WTC11 (cell line): ENCODE results near the gene DCTN5. TPM values are rescaled to one million over a fixed set of nuclear protein-coding genes. Genes with fewer than 3 reads are reported as not detected.

Source experiments
- ATAC-seq: fragments of 200-7000 bp; cut with Tn5 transposase; 2 replicates; pipeline ENCODE4 v1.10.0; 2021; ENCODE audit warnings: mild to moderate bottlenecking, moderate library complexity
- CTCF ChIA-PET: fragments of 300-600 bp; sonication (Branson Sonifier 250); formaldehyde crosslinking; loops from one replicate; lab custom pipeline; 2021; ENCODE audit warnings: antibody characterized with exemption; lab: Charles Lee
- POLR2A ChIA-PET: fragments of 350-600 bp; sonication (Branson Sonifier 250); formaldehyde crosslinking; loops from one replicate; lab custom pipeline; 2021; ENCODE audit warnings: antibody characterized with exemption; lab: Charles Lee
- DNase-seq: peaks from one replicate; pipeline ENCODE4 v3.0.0; 2021; ENCODE audit warnings: low spot score
- H3K27ac Mint-ChIP-seq: 2 replicates; pipeline ENCODE4 v1.8.0; 2021; ENCODE audit warnings: mixed read lengths
- H3K27me3 Mint-ChIP-seq: 2 replicates; pipeline ENCODE4 v1.8.0; 2021; ENCODE audit warnings: low read depth, mild to moderate bottlenecking, moderate library complexity, mixed read lengths
- H3K36me3 Mint-ChIP-seq: 2 replicates; pipeline ENCODE4 v1.8.0; 2021; ENCODE audit warnings: mixed read lengths
- H3K4me1 Mint-ChIP-seq: 2 replicates; pipeline ENCODE4 v1.8.0; 2022; ENCODE audit warnings: mixed read lengths
- H3K4me3 Mint-ChIP-seq: 2 replicates; pipeline ENCODE4 v1.8.0; 2021; ENCODE audit warnings: mild to moderate bottlenecking, moderate library complexity, mixed read lengths
- H3K9me3 Mint-ChIP-seq: 2 replicates; pipeline ENCODE4 v1.8.0; 2021; ENCODE audit warnings: mixed read lengths
- AR ChIP-seq: fragments of 250-450 bp; sonication (Bioruptor Pico); IDR thresholded peaks from 2 replicates; pipeline ENCODE4 v1.9.0; 2021; ENCODE audit warnings: mild to moderate bottlenecking
- HMGXB4 ChIP-seq: sonication (generic); formaldehyde crosslinking; IDR thresholded peaks from 2 replicates; pipeline ENCODE4 v1.8.1; 2023; ENCODE audit warnings: mild to moderate bottlenecking, moderate library complexity, missing genetic modification reagents
- IRF2 ChIP-seq: sonication (generic); formaldehyde crosslinking; IDR thresholded peaks from 2 replicates; pipeline ENCODE4 v1.8.0; 2022; ENCODE audit warnings: low read depth, missing genetic modification reagents, borderline replicate concordance
- KAT7 ChIP-seq: sonication (generic); formaldehyde crosslinking; IDR thresholded peaks from 2 replicates; pipeline ENCODE4 v1.8.1; 2023; ENCODE audit warnings: missing genetic modification reagents, mild to moderate bottlenecking, borderline replicate concordance
- MAX ChIP-seq: sonication (generic); formaldehyde crosslinking; IDR thresholded peaks from 2 replicates; pipeline ENCODE4 v1.8.0; 2022; ENCODE audit warnings: mild to moderate bottlenecking, missing genetic modification reagents
- PREB ChIP-seq: sonication (generic); formaldehyde crosslinking; IDR thresholded peaks from 2 replicates; pipeline ENCODE4 v1.8.1; 2022; ENCODE audit warnings: mild to moderate bottlenecking, missing genetic modification reagents, moderate library complexity, borderline replicate concordance
- PRRX2 ChIP-seq: fragments of 250-450 bp; sonication (Bioruptor Pico); IDR thresholded peaks from 2 replicates; pipeline ENCODE4 v1.8.0; 2021; ENCODE audit warnings: mild to moderate bottlenecking
- TCF7 ChIP-seq: sonication (generic); formaldehyde crosslinking; IDR thresholded peaks from 2 replicates; pipeline ENCODE4 v1.8.0; 2022; ENCODE audit warnings: mild to moderate bottlenecking, low read depth, missing genetic modification reagents, moderate library complexity
- ZMAT4 ChIP-seq: fragments of 250-450 bp; sonication (Bioruptor Pico); IDR thresholded peaks from 2 replicates; pipeline ENCODE4 v1.9.0; 2021; ENCODE audit warnings: mild to moderate bottlenecking
- ZNF263 ChIP-seq: sonication (generic); formaldehyde crosslinking; IDR thresholded peaks from 2 replicates; pipeline ENCODE4 v1.8.1; 2022; ENCODE audit warnings: low read depth, mild to moderate bottlenecking, moderate library complexity, missing genetic modification reagents
- ZNF281 ChIP-seq: sonication (generic); formaldehyde crosslinking; IDR thresholded peaks from 2 replicates; pipeline ENCODE4 v1.8.0; 2023; ENCODE audit warnings: mild to moderate bottlenecking, missing genetic modification reagents
- total RNA-seq: library from RNA; stranded (reverse); gene quantifications from 3 replicates; pipeline ENCODE4 v1.2.3, GENCODE V29; 2021

The DCTN5 gene
- total RNA-seq, 1 experiment from 2014 or later = 65.8 TPM

- TF ChIP-seq ZMAT4 (CRISPR knock-in tag) (no peak), PRRX2 (CRISPR knock-in tag) (no peak), TCF7 (CRISPR knock-in tag) (no peak), PREB (CRISPR knock-in tag) (no peak), MAX (CRISPR knock-in tag) (no peak), KAT7 (CRISPR knock-in tag) (no peak)
These were observed 25.5 kb upstream of the DCTN5 start (continued) for GRCh38 chr16:23615805-23616204.

- POLR2A ChIA-PET = no interaction called here
- H3K4me1 Mint-ChIP-seq = no peaks in the 10 kb centered on the region
- TF ChIP-seq HMGXB4 (CRISPR knock-in tag) = no peak
- H3K4me3 Mint-ChIP-seq = no peak overlapping the region
- no peaks in the 10 kb centered on the region for H3K27me3 Mint-ChIP-seq
- H3K36me3 Mint-ChIP-seq = peaks cover 67% of the 10 kb centered on the region
- no peak for DNase-seq
- no peak overlapping the region for H3K27ac Mint-ChIP-seq
- no peak for ATAC-seq
- CTCF ChIA-PET = no interaction called here
- H3K9me3 Mint-ChIP-seq = no peaks in the 10 kb centered on the region
These were observed 17.2 kb upstream of the DCTN5 start for GRCh38 chr16:23624092-23624491.

- Mint-ChIP-seq H3K4me3 (no peak overlapping the region), H3K27ac (no peak overlapping the region), H3K36me3 (peaks cover 58% of the 10 kb centered on the region), H3K9me3 (no peaks in the 10 kb centered on the region), H3K4me1 (no peaks in the 10 kb centered on the region), H3K27me3 (no peaks in the 10 kb centered on the region)
- CTCF ChIA-PET = no interaction called here
- no peak for TF ChIP-seq IRF2 (CRISPR knock-in tag)
- no peak for TF ChIP-seq AR (CRISPR knock-in tag)
- TF ChIP-seq ZNF281 (CRISPR knock-in tag) = no peak
- TF ChIP-seq ZNF263 (CRISPR knock-in tag) = no peak
- no peak for TF ChIP-seq MAX (CRISPR knock-in tag)
- DNase-seq (no peak), ATAC-seq (no peak)
- POLR2A ChIA-PET = no interaction called here
These were observed 11.8 kb upstream of the DCTN5 start for GRCh38 chr16:23629516-23629915.
